GM19351 (cell line): ENCODE measurements around the gene F8A3.
"Not testable (repeated sequence)": the region's sequence is repeated elsewhere in the genome, so short reads cannot be mapped to it uniquely, and the experiment has no call there.

Experiments
- ATAC-seq: cut with Tn5 transposase; IDR thresholded peaks from one replicate; pipeline ENCODE4 v1.9.1; 2021; ENCODE audit warnings: mild to moderate bottlenecking, moderate library complexity; ENCODE audit not compliant: unreplicated experiment

F8A3 gene

GRCh38 chrX:155458471-155458870, at the start of gene F8A3:
Gene F8A3 (minus strand): TSS chrX:155458620. CDS start chrX:155458600, 20 bp downstream.
- ATAC-seq = peak; percentile 73

- no peak for ATAC-seq
These were observed 46.9 kb upstream of the F8A3 start for GRCh38 chrX:155505296-155505695.

GRCh38 chrX:155495134-155495533, 36.7 kb upstream of the F8A3 start:
- not testable (repeated sequence) for ATAC-seq

GRCh38 chrX:155491421-155491820, 33.0 kb upstream of the F8A3 start:
- ATAC-seq = not testable (repeated sequence)

- not testable (repeated sequence) for ATAC-seq
These were observed 18.7 kb upstream of the F8A3 start for GRCh38 chrX:155477136-155477535.

- ATAC-seq = peak; percentile 63
These were observed 8.0 kb upstream of the F8A3 start for GRCh38 chrX:155466269-155466938.

- not testable (repeated sequence) for ATAC-seq
These were observed 2.1 kb upstream of the F8A3 start for GRCh38 chrX:155460501-155460900.

- ATAC-seq = peak; percentile 46
These were observed 516 bp downstream of the F8A3 start for GRCh38 chrX:155457761-155458447.

- ATAC-seq = no peak
These were observed 17.3 kb downstream of the F8A3 start for GRCh38 chrX:155441097-155441496.

- no peak for ATAC-seq
These were observed 22.7 kb downstream of the F8A3 start for GRCh38 chrX:155435744-155436112.

- no peak for ATAC-seq
These were observed 23.3 kb downstream of the F8A3 start for GRCh38 chrX:155434906-155435743.

GRCh38 chrX:155417769-155418168, 40.7 kb downstream of the F8A3 start:
- ATAC-seq = no peak
